Gastrocnemius medialis (tissue), 4 donors: ENCODE results near the gene EPAS1. TPM values are rescaled to one million over a fixed set of nuclear protein-coding genes. Genes with fewer than 3 reads are reported as not detected.
A peak's percentile ranks its signal among the peaks of the same experiment; 100 is the strongest.

ENCODE experiments used
- ATAC-seq, 2 donors: fragments of 150-250 bp; one replicate each; pipeline ENCODE4 v1.9.1; 2016
- DNase-seq, 2 donors: peaks; one replicate each; pipeline ENCODE4 v3.0.0-alpha.2; 2019
- H3K27ac ChIP-seq, 4 donors: fragments of 200-600 bp; sonication (generic); 1 replicate in 1 of 4; 2 replicates in 3 of 4; pipeline ENCODE4 v1.5.1; 2016 to 2018; ENCODE audit warnings: mild to moderate bottlenecking in 2 of 4, moderate library complexity in 1 of 4
- H3K27me3 ChIP-seq, 3 donors: fragments of 200-600 bp; sonication (generic) in 2 of 3; 1 replicate in 1 of 3; 2 replicates in 2 of 3; pipeline versions ENCODE4 v1.5.1 to v1.6.0; 2016 to 2019; ENCODE audit warnings: mild to moderate bottlenecking in 1 of 3, moderate library complexity in 1 of 3
- H3K36me3 ChIP-seq, 2 donors: fragments of 200-600 bp; sonication (generic) in 1 of 2; one replicate each; pipeline ENCODE4 v1.5.1; 2017 to 2018
- H3K4me1 ChIP-seq, 2 donors: fragments of 200-600 bp; sonication (generic) in 1 of 2; one replicate each; pipeline ENCODE4 v1.5.1; 2016 to 2017; ENCODE audit warnings: mild to moderate bottlenecking in 2 of 2
- H3K4me3 ChIP-seq, 4 donors: fragments of 200-600 bp; sonication (generic) in 3 of 4; 1 replicate in 1 of 4; 2 replicates in 3 of 4; pipeline ENCODE4 v1.5.1; 2016 to 2019; ENCODE audit warnings: mild to moderate bottlenecking in 2 of 4
- H3K9me3 ChIP-seq, 3 donors: fragments of 200-600 bp; sonication (generic) in 2 of 3; 1 replicate in 1 of 3; 2 replicates in 2 of 3; pipeline ENCODE4 v1.5.1; 2016 to 2019
- CTCF ChIP-seq, 5 experiments: fragments of 450-650 bp in 3 of 5; fragments of 200-600 bp in 2 of 5; sonication (generic) in 2 of 5; IDR thresholded peaks in 4 of 5; conservative IDR thresholded peaks in 1 of 5; 1 replicate in 4 of 5; 2 replicates in 1 of 5; pipeline ENCODE4 v1.5.1; 2016 to 2019; ENCODE audit warnings: antibody characterized with exemption in 5 of 5, mild to moderate bottlenecking in 3 of 5, moderate library complexity in 3 of 5
- POLR2A ChIP-seq, 2 donors: fragments of 450-650 bp; IDR thresholded peaks; one replicate each; pipeline ENCODE4 v1.6.1; 2017; ENCODE audit warnings: antibody characterized with exemption in 2 of 2, mild to moderate bottlenecking in 2 of 2, moderate library complexity in 2 of 2
- in situ Hi-C, 4 donors: fragments of 200-750 bp; cut with MboI; loops; one replicate each; pipeline versions ENCODE4 v1.15.0 to v1.8.0; 2017; ENCODE audit warnings: low sequenced_read_pairs in 4 of 4
- intact Hi-C: fragments of 100-400 bp; cut with DNase I; formaldehyde crosslinking; loops from one replicate; pipeline ENCODE4 v1.15.1; 2023; ENCODE audit warnings: low total_unique reads
- total RNA-seq, 4 donors: library from RNA; depleted of rRNA; stranded (reverse); fragments of >200 nt; gene quantifications; one replicate each; pipeline versions ENCODE4 v1.1.0 to v1.2.3, GENCODE V29; 2016

EPAS1 gene
- total RNA-seq, 4 donors from 2014 or later, result 61.5 to 95.1 (median 90.0) TPM

- ATAC-seq (no peak), DNase-seq (no peak)
- Histone ChIP-seq H3K9me3 (no peaks in the 10 kb centered on the region), H3K4me3 (no peak overlapping the region), H3K36me3 (peaks cover 0 to 18% of the 10 kb centered on the region in 2 donors), H3K4me1 (peaks cover 9 to 30% of the 10 kb centered on the region in 2 donors), H3K27ac (peak overlapping the region in 2 of 4 donors; percentile 68 to 74), H3K27me3 (no peaks in the 10 kb centered on the region)
- TF ChIP-seq CTCF (IDR thresholded peaks at IDR 0.05 in 4 of 5, conservative IDR thresholded peaks at IDR 0.05 in 1 of 5) (no peak), POLR2A (IDR thresholded peaks at IDR 0.05) (no peak)
- intact Hi-C loops, result no loop called here
- in situ Hi-C loops, result loop anchor here in 1 of 4 donors (25.0 kb wide), 2 partner anchors 116 to 291 kb away; no protein-coding TSS in a partner anchor
These were observed 56.3 kb downstream of the EPAS1 start for GRCh38 chr2:46353509-46353908.

GRCh38 chr2:46355756-46356155, 58.5 kb downstream of the EPAS1 start:
- ATAC-seq, result no peak
- in situ Hi-C loops, result loop anchor here in 1 of 4 donors (25.0 kb wide), 2 partner anchors 118 to 293 kb away; no protein-coding TSS in a partner anchor
- TF ChIP-seq CTCF (IDR thresholded peaks at IDR 0.05 in 4 of 5, conservative IDR thresholded peaks at IDR 0.05 in 1 of 5) (no peak), POLR2A (IDR thresholded peaks at IDR 0.05) (no peak)
- Histone ChIP-seq H3K27me3 (no peaks in the 10 kb centered on the region), H3K27ac (no peak overlapping the region), H3K36me3 (peaks cover 0 to 9% of the 10 kb centered on the region in 2 donors), H3K4me3 (no peak overlapping the region), H3K4me1 (peaks cover 9 to 17% of the 10 kb centered on the region in 2 donors), H3K9me3 (no peaks in the 10 kb centered on the region)
- intact Hi-C loops, result no loop called here
- DNase-seq, result no peak

GRCh38 chr2:46356991-46357390, 59.8 kb downstream of the EPAS1 start:
- no peak for ATAC-seq
- no peaks in the 10 kb centered on the region for H3K9me3 ChIP-seq
- no peaks in the 10 kb centered on the region for H3K27me3 ChIP-seq
- peaks cover 0 to 9% of the 10 kb centered on the region in 2 donors for H3K36me3 ChIP-seq
- no peak overlapping the region for H3K27ac ChIP-seq
- no peak overlapping the region for H3K4me3 ChIP-seq
- TF ChIP-seq CTCF (IDR thresholded peaks at IDR 0.05 in 4 of 5, conservative IDR thresholded peaks at IDR 0.05 in 1 of 5) (no peak), POLR2A (IDR thresholded peaks at IDR 0.05) (no peak)
- in situ Hi-C loops, result loop anchor here in 1 of 4 donors (25.0 kb wide), 2 partner anchors 120 to 295 kb away; no protein-coding TSS in a partner anchor
- DNase-seq, result no peak
- intact Hi-C loops, result no loop called here
- H3K4me1 ChIP-seq, result peaks cover 0 to 10% of the 10 kb centered on the region in 2 donors

GRCh38 chr2:46358713-46359112, 61.5 kb downstream of the EPAS1 start:
- no peak overlapping the region for H3K27ac ChIP-seq
- no peak for TF ChIP-seq POLR2A (IDR thresholded peaks at IDR 0.05)
- TF ChIP-seq CTCF (IDR thresholded peaks at IDR 0.05 in 4 of 5, conservative IDR thresholded peaks at IDR 0.05 in 1 of 5), result no peak
- H3K27me3 ChIP-seq, result no peaks in the 10 kb centered on the region
- peaks cover 0 to 4% of the 10 kb centered on the region in 2 donors for H3K4me1 ChIP-seq
- H3K4me3 ChIP-seq, result no peak overlapping the region
- no peak for ATAC-seq
- no peak for DNase-seq
- H3K36me3 ChIP-seq, result peaks cover 0 to 9% of the 10 kb centered on the region in 2 donors
- H3K9me3 ChIP-seq, result no peaks in the 10 kb centered on the region
- in situ Hi-C loops, result loop anchor here in 1 of 4 donors (25.0 kb wide), 2 partner anchors 121 to 296 kb away; no protein-coding TSS in a partner anchor
- intact Hi-C loops, result no loop called here
